T-helper 17 cell (primary cell): ENCODE measurements around the gene CUBN. TPM values are rescaled to one million over a fixed set of nuclear protein-coding genes. Genes with fewer than 3 reads are reported as not detected.

Source experiments
- ATAC-seq: fragments of 150-1000 bp; cut with Tn5 transposase; 2 replicates; pipeline ENCODE4 v1.10.0; 2021; ENCODE audit warnings: mild to moderate bottlenecking, moderate library complexity
- DNase-seq, 3 donors: peaks; one replicate each; pipeline versions ENCODE4 v3.0.0 to v3.0.0-alpha.2; 2020 to 2021
- H3K9me3 ChIP-seq: one replicate; pipeline ENCODE4 v1.7.0; 2013; ENCODE audit warnings: low read length, mild to moderate bottlenecking; ENCODE audit not compliant: control insufficient read depth, poor library complexity, severe bottlenecking
- H3K27ac Mint-ChIP-seq: one replicate; pipeline ENCODE4 v1.8.0; 2022; ENCODE audit warnings: mild to moderate bottlenecking, moderate library complexity, mixed read lengths
- H3K27me3 Mint-ChIP-seq: one replicate; pipeline ENCODE4 v1.8.0; 2022; ENCODE audit warnings: mixed read lengths
- H3K36me3 Mint-ChIP-seq: one replicate; pipeline ENCODE4 v1.8.0; 2022; ENCODE audit warnings: low read depth, mixed read lengths
- H3K4me1 Mint-ChIP-seq: one replicate; pipeline ENCODE4 v1.8.0; 2022; ENCODE audit warnings: mild to moderate bottlenecking, mixed read lengths
- H3K4me3 Mint-ChIP-seq: one replicate; pipeline ENCODE4 v1.8.0; 2022; ENCODE audit warnings: mild to moderate bottlenecking, moderate library complexity, mixed read lengths
- total RNA-seq, 4 donors: library from RNA in 2 of 4; stranded (reverse) in 2 of 4; gene quantifications; one replicate each; pipeline ENCODE4 v1.2.3 and lab custom pipeline; 2022 to 2026

Gene CUBN
- total RNA-seq, 2 donors from 2014 or later = 3.1 to 5.3 TPM

GRCh38 chr10:17051851-17052250 is 77.8 kb downstream of the CUBN start:
- DNase-seq (no peak), ATAC-seq (no peak)
- H3K27ac Mint-ChIP-seq = no peak overlapping the region

GRCh38 chr10:17049195-17049594 is 80.4 kb downstream of the CUBN start:
- H3K27me3 Mint-ChIP-seq = no peaks in the 10 kb centered on the region
- DNase-seq (no peak), ATAC-seq (no peak)
- H3K36me3 Mint-ChIP-seq = no peaks in the 10 kb centered on the region
- H3K9me3 ChIP-seq = no peaks in the 10 kb centered on the region
- H3K4me1 Mint-ChIP-seq = no peaks in the 10 kb centered on the region
- H3K27ac Mint-ChIP-seq = no peak overlapping the region
- no peak overlapping the region for H3K4me3 Mint-ChIP-seq

More at GRCh38 chr10:17051851-17052250, 77.8 kb downstream of the CUBN start:
- Mint-ChIP-seq H3K4me1 (no peaks in the 10 kb centered on the region), H3K36me3 (no peaks in the 10 kb centered on the region), H3K27me3 (no peaks in the 10 kb centered on the region), H3K4me3 (no peak overlapping the region)
- no peaks in the 10 kb centered on the region for H3K9me3 ChIP-seq

- H3K36me3 Mint-ChIP-seq = no peaks in the 10 kb centered on the region
Observed at GRCh38 chr10:17047908-17048307, 81.7 kb downstream of the CUBN start.

GRCh38 chr10:17046989-17047388 is 82.6 kb downstream of the CUBN start:
- H3K9me3 ChIP-seq = no peaks in the 10 kb centered on the region
- Mint-ChIP-seq H3K27ac (no peak overlapping the region), H3K4me3 (no peak overlapping the region), H3K36me3 (no peaks in the 10 kb centered on the region), H3K27me3 (no peaks in the 10 kb centered on the region), H3K4me1 (no peaks in the 10 kb centered on the region)
- ATAC-seq = no peak
- DNase-seq = no peak

More at GRCh38 chr10:17047908-17048307, 81.7 kb downstream of the CUBN start:
- Mint-ChIP-seq H3K27me3 (no peaks in the 10 kb centered on the region), H3K4me1 (no peaks in the 10 kb centered on the region), H3K27ac (no peak overlapping the region), H3K4me3 (no peak overlapping the region)
- H3K9me3 ChIP-seq = no peaks in the 10 kb centered on the region
- ATAC-seq (no peak), DNase-seq (no peak)

GRCh38 chr10:17043586-17043985 is 86.0 kb downstream of the CUBN start:
- no peaks in the 10 kb centered on the region for H3K36me3 Mint-ChIP-seq
- DNase-seq (no peak), ATAC-seq (no peak)
- H3K27me3 Mint-ChIP-seq = no peaks in the 10 kb centered on the region
- H3K9me3 ChIP-seq = no peaks in the 10 kb centered on the region
- peak overlapping the region; percentile 34 for H3K27ac Mint-ChIP-seq
- no peak overlapping the region for H3K4me3 Mint-ChIP-seq
- H3K4me1 Mint-ChIP-seq = peaks cover 2% of the 10 kb centered on the region

GRCh38 chr10:17041626-17042520 is 87.7 kb downstream of the CUBN start:
- no peaks in the 10 kb centered on the region for H3K36me3 Mint-ChIP-seq
- H3K4me3 Mint-ChIP-seq = no peak overlapping the region
- no peaks in the 10 kb centered on the region for H3K9me3 ChIP-seq
- H3K4me1 Mint-ChIP-seq = peaks cover 2% of the 10 kb centered on the region
- no peak for ATAC-seq
- no peaks in the 10 kb centered on the region for H3K27me3 Mint-ChIP-seq
- no peak for DNase-seq
- no peak overlapping the region for H3K27ac Mint-ChIP-seq

GRCh38 chr10:17038627-17039026 is 91.0 kb downstream of the CUBN start:
- peaks cover 8% of the 10 kb centered on the region for H3K4me1 Mint-ChIP-seq

GRCh38 chr10:17037910-17038309 is 91.7 kb downstream of the CUBN start:
- no peaks in the 10 kb centered on the region for H3K9me3 ChIP-seq
- Mint-ChIP-seq H3K4me1 (peaks cover 15% of the 10 kb centered on the region), H3K27me3 (no peaks in the 10 kb centered on the region), H3K27ac (no peak overlapping the region), H3K4me3 (no peak overlapping the region), H3K36me3 (peaks cover 3% of the 10 kb centered on the region)
- ATAC-seq = no peak
- DNase-seq = no peak

More at GRCh38 chr10:17038627-17039026, 91.0 kb downstream of the CUBN start:
- H3K9me3 ChIP-seq = no peaks in the 10 kb centered on the region
- Mint-ChIP-seq H3K4me3 (no peak overlapping the region), H3K36me3 (peaks cover 3% of the 10 kb centered on the region), H3K27me3 (no peaks in the 10 kb centered on the region), H3K27ac (no peak overlapping the region)
- ATAC-seq (no peak), DNase-seq (no peak)

- H3K4me1 Mint-ChIP-seq = peaks cover 25% of the 10 kb centered on the region
- no peaks in the 10 kb centered on the region for H3K27me3 Mint-ChIP-seq
- H3K27ac Mint-ChIP-seq = peak overlapping the region; percentile 96
Observed at GRCh38 chr10:17035446-17035845, 94.2 kb downstream of the CUBN start.

GRCh38 chr10:17033529-17034260 is 95.9 kb downstream of the CUBN start:
- Mint-ChIP-seq H3K4me3 (peak overlapping the region; percentile 62), H3K27ac (peak overlapping the region; percentile 96), H3K4me1 (peaks cover 30% of the 10 kb centered on the region), H3K36me3 (peaks cover 3% of the 10 kb centered on the region), H3K27me3 (no peaks in the 10 kb centered on the region)
- ATAC-seq = no peak
- no peaks in the 10 kb centered on the region for H3K9me3 ChIP-seq
- no peak for DNase-seq

More at GRCh38 chr10:17035446-17035845, 94.2 kb downstream of the CUBN start:
- H3K9me3 ChIP-seq = no peaks in the 10 kb centered on the region
- Mint-ChIP-seq H3K36me3 (peaks cover 3% of the 10 kb centered on the region), H3K4me3 (no peak overlapping the region)
- DNase-seq (no peak), ATAC-seq (no peak)

GRCh38 chr10:17031637-17032635 is 97.7 kb downstream of the CUBN start:
- no peaks in the 10 kb centered on the region for H3K9me3 ChIP-seq
- H3K4me3 Mint-ChIP-seq = no peak overlapping the region
- no peaks in the 10 kb centered on the region for H3K27me3 Mint-ChIP-seq
- H3K4me1 Mint-ChIP-seq = peaks cover 37% of the 10 kb centered on the region
- peaks cover 3% of the 10 kb centered on the region for H3K36me3 Mint-ChIP-seq
- no peak for DNase-seq
- no peak for ATAC-seq
- peak overlapping the region; percentile 96 for H3K27ac Mint-ChIP-seq

GRCh38 chr10:17029581-17030271 is 99.9 kb downstream of the CUBN start:
- DNase-seq (peak; percentile 37 to 65 (median 52)), ATAC-seq (peak; percentile 71)
- Mint-ChIP-seq H3K36me3 (peaks cover 3% of the 10 kb centered on the region), H3K27me3 (no peaks in the 10 kb centered on the region), H3K27ac (peak overlapping the region; percentile 96), H3K4me1 (peaks cover 46% of the 10 kb centered on the region), H3K4me3 (peak overlapping the region; percentile 80)
- no peaks in the 10 kb centered on the region for H3K9me3 ChIP-seq
